ENCODE results near the gene SH3GL3. TPM values are rescaled to one million over a fixed set of nuclear protein-coding genes. Genes with fewer than 3 reads are reported as not detected.

Gene SH3GL3
- total RNA-seq, 1 donor from 2014 or later: 129 TPM

Other genes with a start within 250 kb of the SH3GL3 start
- 119 TPM for gene HDGFL3, start 239.5 kb upstream of the SH3GL3 start, total RNA-seq
- gene BNC1, start 162.7 kb upstream of the SH3GL3 start, total RNA-seq: under 0.01 TPM
- 16.2 TPM for gene ADAMTSL3, start 206.8 kb downstream of the SH3GL3 start, total RNA-seq

All from temporal lobe (tissue), 1 donor.